ENCODE measurements around the gene GPC6. TPM values are rescaled to one million over a fixed set of nuclear protein-coding genes. Genes with fewer than 3 reads are reported as not detected.

GPC6 gene
- total RNA-seq, 4 donors from 2014 or later = 13.7 to 21.7 (median 16.5) TPM

GRCh38 chr13:93265800-93266199, 39.2 kb downstream of the GPC6 start:
- no peaks in the 10 kb centered on the region for H3K9me3 ChIP-seq
- no peak overlapping the region for H3K27ac ChIP-seq
- H3K27me3 ChIP-seq = no peaks in the 10 kb centered on the region
- no peak overlapping the region for H3K4me3 ChIP-seq
- TF ChIP-seq EP300 (IDR thresholded peaks at IDR 0.05) = no peak
- no peak for ATAC-seq
- WGBS, 2 donors (ENCODE audit: low coverage in 1 of 2) = 60 to 90% methylated on average over 2 to 5 of the region's 5 CpGs
- no peaks in the 10 kb centered on the region for H3K36me3 ChIP-seq
- no peaks in the 10 kb centered on the region for H3K4me1 ChIP-seq

- Histone ChIP-seq H3K4me1 (no peaks in the 10 kb centered on the region), H3K27me3 (no peaks in the 10 kb centered on the region), H3K36me3 (no peaks in the 10 kb centered on the region), H3K9me3 (no peaks in the 10 kb centered on the region), H3K27ac (no peak overlapping the region), H3K4me3 (no peak overlapping the region)
- TF ChIP-seq POLR2A (IDR thresholded peaks at IDR 0.05) (no peak), POLR2AphosphoS5 (IDR thresholded peaks at IDR 0.05) (no peak), EP300 (IDR thresholded peaks at IDR 0.05) (no peak), CTCF (IDR thresholded peaks at IDR 0.05) (no peak)
- no peak for ATAC-seq
- WGBS, 2 donors (ENCODE audit: low coverage in 1 of 2) = 79 to 91% methylated on average over 1 of the region's 1 CpG
Measured at GRCh38 chr13:93266681-93267080, 40.1 kb downstream of the GPC6 start.

GRCh38 chr13:93268327-93269028, 41.9 kb downstream of the GPC6 start:
- Histone ChIP-seq H3K27ac (no peak overlapping the region), H3K27me3 (no peaks in the 10 kb centered on the region), H3K9me3 (no peaks in the 10 kb centered on the region), H3K4me1 (no peaks in the 10 kb centered on the region), H3K36me3 (no peaks in the 10 kb centered on the region), H3K4me3 (no peak overlapping the region)
- TF ChIP-seq POLR2A (IDR thresholded peaks at IDR 0.05) (no peak), POLR2AphosphoS5 (IDR thresholded peaks at IDR 0.05) (no peak), CTCF (IDR thresholded peaks at IDR 0.05) (no peak), EP300 (IDR thresholded peaks at IDR 0.05) (no peak)
- no peak for ATAC-seq
- 81 to 84% methylated on average over 5 to 7 of the region's 7 CpGs for WGBS, 2 donors (ENCODE audit: low coverage in 1 of 2)

- no peak overlapping the region for H3K27ac ChIP-seq
- no peak for TF ChIP-seq POLR2AphosphoS5 (IDR thresholded peaks at IDR 0.05)
- no peak for TF ChIP-seq EP300 (IDR thresholded peaks at IDR 0.05)
- TF ChIP-seq CTCF (IDR thresholded peaks at IDR 0.05) = no peak
- no peak for TF ChIP-seq POLR2A (IDR thresholded peaks at IDR 0.05)
- H3K36me3 ChIP-seq = no peaks in the 10 kb centered on the region
- WGBS, 2 donors (ENCODE audit: low coverage in 1 of 2) = 46 to 53% methylated on average over 5 of the region's 5 CpGs
- no peaks in the 10 kb centered on the region for H3K4me1 ChIP-seq
- H3K4me3 ChIP-seq = no peak overlapping the region
- H3K9me3 ChIP-seq = no peaks in the 10 kb centered on the region
- H3K27me3 ChIP-seq = no peaks in the 10 kb centered on the region
- no peak for ATAC-seq
Measured at GRCh38 chr13:93270769-93271742, 44.4 kb downstream of the GPC6 start.

- Histone ChIP-seq H3K27me3 (no peaks in the 10 kb centered on the region), H3K4me3 (no peak overlapping the region), H3K36me3 (no peaks in the 10 kb centered on the region), H3K9me3 (no peaks in the 10 kb centered on the region), H3K27ac (no peak overlapping the region), H3K4me1 (no peaks in the 10 kb centered on the region)
- no peak for TF ChIP-seq POLR2A (IDR thresholded peaks at IDR 0.05)
- no peak for TF ChIP-seq EP300 (IDR thresholded peaks at IDR 0.05)
- TF ChIP-seq POLR2AphosphoS5 (IDR thresholded peaks at IDR 0.05) = no peak
- TF ChIP-seq CTCF (IDR thresholded peaks at IDR 0.05) = no peak
- 63 to 100% methylated on average over 1 of the region's 1 CpG for WGBS, 2 donors (ENCODE audit: low coverage in 1 of 2)
- no peak for ATAC-seq
Measured at GRCh38 chr13:93279982-93280381, 53.4 kb downstream of the GPC6 start.
